RWPE1 (cell line): Measurements from ENCODE around the gene RAB13.
"Not testable (repeated sequence)": the region's sequence is repeated elsewhere in the genome, so short reads cannot be mapped to it uniquely, and the experiment has no call there.

ENCODE experiments used
- CTCF ChIA-PET: fragments of 350-600 bp; sonication (Branson Sonifier 250); formaldehyde crosslinking; extraction: SDS; loops from one replicate; lab custom pipeline; 2021; lab: Yijun Ruan, JAX
- POLR2A ChIA-PET: fragments of 400-600 bp; formaldehyde crosslinking; extraction: SDS; loops from one replicate; lab custom pipeline; 2020; ENCODE audit warnings: antibody characterized with exemption; ENCODE audit not compliant: low non-redundant PET; lab: Yijun Ruan, JAX
- DNase-seq: peaks from one replicate; pipeline ENCODE4 v3.0.0; 2012; ENCODE audit warnings: low spot score
- H3K27ac ChIP-seq: fragments of 450-650 bp; 2 replicates; pipeline ENCODE4 v1.5.1; 2017
- CTCF ChIP-seq: fragments of 450-650 bp; conservative IDR thresholded peaks from 2 replicates; pipeline ENCODE4 v1.5.1; 2017; ENCODE audit warnings: low read depth, mild to moderate bottlenecking

RAB13 gene

GRCh38 chr1:153990468-153991150, 4.5 kb upstream of the RAB13 start, which contains the start of gene RPS27:
Gene RPS27, plus strand, starts transcription at chr1:153990762. Its CDS starts 35 bp downstream, at chr1:153990797.
- no peak for TF ChIP-seq CTCF
- CTCF ChIA-PET: interaction anchor here (0.8 kb wide), 1 partner anchor 169 kb away, joined by 4 read pairs; no protein-coding TSS in a partner anchor
- peak within 1 kb of the TSS; percentile 80 for H3K27ac ChIP-seq
- POLR2A ChIA-PET: interaction anchor here (0.7 to 1.5 kb wide), 5 partner anchors 9 to 67 kb away, joined by 3 to 8 read pairs (median 6); partner anchors contain the start of gene CREB3L4
- DNase-seq: peak; percentile 94

- ChIA-PET CTCF (interaction anchor here (0.7 to 3.6 kb wide), 5 partner anchors 35 to 564 kb away, joined by 3 to 18 read pairs (median 3); no protein-coding TSS in a partner anchor), POLR2A (no interaction called here)
- TF ChIP-seq CTCF: no peak
- DNase-seq: no peak
- peak overlapping the region; percentile 77 for H3K27ac ChIP-seq
Measured at GRCh38 chr1:153987621-153988020, 1.5 kb upstream of the RAB13 start.

- no peak for TF ChIP-seq CTCF
- DNase-seq: no peak
- POLR2A ChIA-PET: interaction anchor here (1.2 kb wide), 1 partner anchor 18 kb away, joined by 3 read pairs; the partner anchor contains the start of gene CREB3L4
- CTCF ChIA-PET: interaction anchor here (0.6 to 3.6 kb wide), 3 partner anchors 39 to 340 kb away, joined by 5 to 18 read pairs (median 6); no protein-coding TSS in a partner anchor
- peak overlapping the region; percentile 84 for H3K27ac ChIP-seq
Measured at GRCh38 chr1:153985341-153985912, 712 bp downstream of the RAB13 start.

- H3K27ac ChIP-seq: no peak overlapping the region
- CTCF ChIA-PET: interaction anchor here (0.6 kb wide), 1 partner anchor 248 kb away, joined by 5 read pairs; no protein-coding TSS in a partner anchor
- POLR2A ChIA-PET: no interaction called here
- DNase-seq: no peak
- TF ChIP-seq CTCF: no peak
Measured at GRCh38 chr1:153984123-153984894, 1.8 kb downstream of the RAB13 start.

GRCh38 chr1:153981735-153982134, 4.4 kb downstream of the RAB13 start:
- CTCF ChIA-PET: interaction anchor here (0.6 kb wide), 1 partner anchor 347 kb away, joined by 4 read pairs; no protein-coding TSS in a partner anchor
- DNase-seq, H3K27ac ChIP-seq, POLR2A ChIA-PET: not testable (repeated sequence)

- DNase-seq, CTCF ChIA-PET: not testable (repeated sequence)
- POLR2A ChIA-PET: interaction anchor here (2.8 kb wide), 1 partner anchor 12 kb away, joined by 16 read pairs; the partner anchor contains the start of gene CREB3L4
- H3K27ac ChIP-seq: peak overlapping the region; percentile 22; the same call in 1 of the 2 replicates
Measured at GRCh38 chr1:153979091-153979490, 7.0 kb downstream of the RAB13 start.
